Gastroesophageal sphincter (tissue), 3 donors: ENCODE measurements around the gene CFAP100.

Source experiments
- POLR2A ChIP-seq, 2 donors: fragments of 450-650 bp; IDR thresholded peaks; one replicate each; pipeline ENCODE4 v1.6.1; 2017; ENCODE audit warnings: antibody characterized with exemption in 2 of 2, mild to moderate bottlenecking in 2 of 2, moderate library complexity in 1 of 2
- TF ChIP-seq, protein P1 (sequence below), 4 experiments: fragments of 200-600 bp in 2 of 4; fragments of 450-650 bp in 2 of 4; sonication (generic) in 1 of 4; IDR thresholded peaks; one replicate each; pipeline ENCODE4 v1.5.1; 2017 to 2019; ENCODE audit warnings: antibody characterized with exemption in 4 of 4, mild to moderate bottlenecking in 2 of 4, moderate library complexity in 2 of 4

DNA sequence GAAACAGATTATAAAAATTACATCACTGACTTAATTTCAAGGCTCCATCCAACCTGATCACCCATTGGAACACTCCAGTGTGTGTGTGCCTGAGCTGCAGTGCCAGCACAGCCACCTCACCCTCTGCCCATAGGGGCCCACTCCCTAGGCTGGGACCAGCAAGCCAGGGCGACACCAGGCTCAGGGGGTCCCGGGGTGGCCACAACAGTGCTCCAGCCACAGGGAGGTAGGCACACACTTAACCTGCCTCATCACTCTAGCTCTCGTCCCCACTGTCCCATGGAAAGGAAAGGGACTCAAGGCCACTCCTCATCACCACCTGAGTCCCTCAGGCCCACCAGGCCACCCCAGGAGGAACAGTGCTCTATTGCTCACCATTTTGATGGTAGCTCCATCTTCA is 56.0 kb downstream of the CFAP100 start:
- TF ChIP-seq, protein P1, sequence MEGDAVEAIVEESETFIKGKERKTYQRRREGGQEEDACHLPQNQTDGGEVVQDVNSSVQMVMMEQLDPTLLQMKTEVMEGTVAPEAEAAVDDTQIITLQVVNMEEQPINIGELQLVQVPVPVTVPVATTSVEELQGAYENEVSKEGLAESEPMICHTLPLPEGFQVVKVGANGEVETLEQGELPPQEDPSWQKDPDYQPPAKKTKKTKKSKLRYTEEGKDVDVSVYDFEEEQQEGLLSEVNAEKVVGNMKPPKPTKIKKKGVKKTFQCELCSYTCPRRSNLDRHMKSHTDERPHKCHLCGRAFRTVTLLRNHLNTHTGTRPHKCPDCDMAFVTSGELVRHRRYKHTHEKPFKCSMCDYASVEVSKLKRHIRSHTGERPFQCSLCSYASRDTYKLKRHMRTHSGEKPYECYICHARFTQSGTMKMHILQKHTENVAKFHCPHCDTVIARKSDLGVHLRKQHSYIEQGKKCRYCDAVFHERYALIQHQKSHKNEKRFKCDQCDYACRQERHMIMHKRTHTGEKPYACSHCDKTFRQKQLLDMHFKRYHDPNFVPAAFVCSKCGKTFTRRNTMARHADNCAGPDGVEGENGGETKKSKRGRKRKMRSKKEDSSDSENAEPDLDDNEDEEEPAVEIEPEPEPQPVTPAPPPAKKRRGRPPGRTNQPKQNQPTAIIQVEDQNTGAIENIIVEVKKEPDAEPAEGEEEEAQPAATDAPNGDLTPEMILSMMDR (IDR thresholded peaks at IDR 0.05) = no peak
- TF ChIP-seq POLR2A (IDR thresholded peaks at IDR 0.05) = no peak
